Ishikawa (cell line): ENCODE results near the gene IGDCC3.

Experiments
- CEBPB ChIP-seq: IDR thresholded peaks from 2 replicates; pipeline ENCODE4 v1.6.1; 2012
- CREB1 ChIP-seq: IDR thresholded peaks from 2 replicates; pipeline ENCODE4 v1.6.1; 2012; ENCODE audit warnings: low read depth
- EP300 ChIP-seq: IDR thresholded peaks from 2 replicates; pipeline ENCODE4 v1.6.1; 2012; ENCODE audit warnings: borderline replicate concordance
- FOXM1 ChIP-seq: IDR thresholded peaks from 2 replicates; pipeline ENCODE4 v1.6.1; 2012; ENCODE audit warnings: low read depth, borderline replicate concordance
- RAD21 ChIP-seq: IDR thresholded peaks from 2 replicates; pipeline ENCODE4 v1.6.1; 2012; ENCODE audit warnings: low read depth
- REST ChIP-seq: IDR thresholded peaks from 2 replicates; pipeline ENCODE4 v1.6.1; 2012; ENCODE audit warnings: low read depth, mild to moderate bottlenecking
- TAF1 ChIP-seq: IDR thresholded peaks from 2 replicates; pipeline ENCODE4 v1.6.1; 2012; ENCODE audit warnings: low read depth, mild to moderate bottlenecking
- TCF12 ChIP-seq: IDR thresholded peaks from 2 replicates; pipeline ENCODE4 v1.6.1; 2012; ENCODE audit warnings: low read depth
- TEAD4 ChIP-seq: IDR thresholded peaks from 2 replicates; pipeline ENCODE4 v1.6.1; 2012
- YY1 ChIP-seq: IDR thresholded peaks from 2 replicates; pipeline ENCODE4 v1.6.1; 2012; ENCODE audit warnings: low read depth
- ZBTB7A ChIP-seq: IDR thresholded peaks from 2 replicates; pipeline ENCODE4 v1.6.1; 2012; ENCODE audit warnings: low read depth
- TF ChIP-seq, protein P1 (sequence below): IDR thresholded peaks from 2 replicates; pipeline ENCODE4 v1.6.1; 2012

DNA sequence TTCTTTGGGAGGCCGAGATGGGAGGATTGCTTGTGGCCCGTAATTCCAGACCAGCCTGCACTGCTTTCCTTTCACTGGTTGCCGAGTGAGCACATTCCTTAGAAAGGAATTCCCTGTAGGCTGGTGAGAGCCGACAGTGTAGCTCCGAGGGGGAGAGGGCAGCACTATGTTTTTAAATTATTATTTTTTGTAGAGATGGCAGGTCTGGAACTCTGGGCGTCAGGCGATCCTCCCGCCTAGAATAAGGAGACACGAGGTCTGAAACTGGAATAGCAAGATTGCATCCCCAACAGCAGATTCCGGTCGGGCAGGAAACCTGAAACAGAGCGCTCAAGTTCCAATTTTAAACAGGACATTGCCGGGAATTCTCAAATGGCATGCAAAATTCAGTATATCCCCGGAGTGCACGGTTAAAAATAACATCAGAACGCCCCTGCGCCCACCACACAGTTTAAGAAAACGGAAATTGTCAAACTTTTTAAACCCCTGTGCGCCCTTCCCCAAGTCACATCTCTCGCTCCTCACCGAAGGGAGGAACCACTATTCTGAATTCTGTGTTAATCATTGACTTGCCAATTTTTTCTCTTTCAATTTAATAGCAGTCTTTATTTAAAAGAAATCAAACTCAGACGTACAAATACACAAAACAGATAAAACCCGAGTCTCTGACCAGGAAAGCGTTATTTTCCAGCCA, 74.0 kb downstream of the IGDCC3 start:
- no peak for TF ChIP-seq CEBPB
- TF ChIP-seq REST, result no peak
- TF ChIP-seq YY1, result peak; percentile 57; the same call in 1 of the 2 replicates
- TF ChIP-seq EP300, result peak; percentile 30; the same call in 1 of the 2 replicates
- TF ChIP-seq RAD21, result no peak
- no peak for TF ChIP-seq TAF1
- no peak for TF ChIP-seq ZBTB7A
- peak; percentile 80 for TF ChIP-seq TEAD4
- peak; percentile 67; the same call in 1 of the 2 replicates for TF ChIP-seq TCF12
- TF ChIP-seq FOXM1, result no peak
- 0 out of 2 replicates have a peak, but pooled peaks have one; percentile 2 for TF ChIP-seq CREB1
- TF ChIP-seq, protein P1, sequence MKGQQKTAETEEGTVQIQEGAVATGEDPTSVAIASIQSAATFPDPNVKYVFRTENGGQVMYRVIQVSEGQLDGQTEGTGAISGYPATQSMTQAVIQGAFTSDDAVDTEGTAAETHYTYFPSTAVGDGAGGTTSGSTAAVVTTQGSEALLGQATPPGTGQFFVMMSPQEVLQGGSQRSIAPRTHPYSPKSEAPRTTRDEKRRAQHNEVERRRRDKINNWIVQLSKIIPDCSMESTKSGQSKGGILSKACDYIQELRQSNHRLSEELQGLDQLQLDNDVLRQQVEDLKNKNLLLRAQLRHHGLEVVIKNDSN, result peak; percentile 55
